HepG2 (cell line): ENCODE measurements around the gene CCT6A. TPM values are rescaled to one million over a fixed set of nuclear protein-coding genes. Genes with fewer than 3 reads are reported as not detected.

Experiments used
- ARID3A ChIP-seq: IDR thresholded peaks from 2 replicates; pipeline ENCODE4 v1.6.1; 2012; ENCODE audit warnings: low read depth, low read length, improper control_type of control experiment
- ATF4 ChIP-seq, 2 experiments: fragments of 450-650 bp in 1 of 2; sonication (generic) in 1 of 2; formaldehyde crosslinking; IDR thresholded peaks; 2 replicates each; pipeline versions ENCODE4 v1.5.0 to v1.8.0; 2020 to 2022; ENCODE audit warnings: mild to moderate bottlenecking in 1 of 2, missing genetic modification reagents in 1 of 2
- ATRX ChIP-seq: sonication (generic); formaldehyde crosslinking; IDR thresholded peaks from 2 replicates; pipeline ENCODE4 v1.4.0; 2020; ENCODE audit warnings: missing genetic modification reagents, borderline replicate concordance
- FOXJ3 ChIP-seq: sonication (generic); formaldehyde crosslinking; IDR thresholded peaks from 2 replicates; pipeline ENCODE4 v1.4.0; 2020; ENCODE audit warnings: missing genetic modification reagents, mild to moderate bottlenecking, borderline replicate concordance
- IKZF4 ChIP-seq: sonication (generic); formaldehyde crosslinking; IDR thresholded peaks from 2 replicates; pipeline ENCODE4 v1.5.1; 2020; ENCODE audit warnings: borderline replicate concordance, mild to moderate bottlenecking, low read depth, missing genetic modification reagents; ENCODE audit errors: not compliant biosample characterization
- IKZF5 ChIP-seq: IDR thresholded peaks from 2 replicates; pipeline ENCODE4 v1.6.1; 2018; ENCODE audit warnings: missing genetic modification reagents, mild to moderate bottlenecking, missing compliant biosample characterization
- KAT7 ChIP-seq: IDR thresholded peaks from 2 replicates; pipeline ENCODE4 v1.6.1; 2018; ENCODE audit warnings: borderline replicate concordance, missing compliant biosample characterization
- KLF13 ChIP-seq: sonication (generic); formaldehyde crosslinking; IDR thresholded peaks from 2 replicates; pipeline ENCODE4 v1.4.0; 2020; ENCODE audit warnings: mild to moderate bottlenecking, missing genetic modification reagents
- MTF2 ChIP-seq: sonication (generic); formaldehyde crosslinking; IDR thresholded peaks from 2 replicates; pipeline ENCODE4 v1.5.0; 2020; ENCODE audit warnings: missing genetic modification reagents, borderline replicate concordance
- NCOA1 ChIP-seq: sonication (generic); formaldehyde crosslinking; IDR thresholded peaks from 2 replicates; pipeline ENCODE4 v1.9.0; 2021; ENCODE audit warnings: missing genetic modification reagents
- POLR2G ChIP-seq: fragments of 200-400 bp; formaldehyde crosslinking; IDR thresholded peaks from 2 replicates; pipeline ENCODE4 v1.6.1; 2018; ENCODE audit warnings: mild to moderate bottlenecking, low read depth, low read length, moderate library complexity
- TCF7L2 ChIP-seq: IDR thresholded peaks from 2 replicates; pipeline ENCODE4 v1.6.1; 2011; ENCODE audit warnings: mild to moderate bottlenecking, low read depth, low read length, moderate library complexity
- TERF1 ChIP-seq: sonication (generic); formaldehyde crosslinking; IDR thresholded peaks from 2 replicates; pipeline ENCODE4 v1.8.0; 2022; ENCODE audit warnings: mild to moderate bottlenecking, missing genetic modification reagents, moderate library complexity
- XBP1 ChIP-seq: sonication (generic); formaldehyde crosslinking; IDR thresholded peaks from 2 replicates; pipeline ENCODE4 v1.5.0; 2020; ENCODE audit warnings: missing genetic modification reagents
- ZBTB26 ChIP-seq: IDR thresholded peaks from 2 replicates; pipeline ENCODE4 v1.6.1; 2016; ENCODE audit warnings: missing compliant biosample characterization, missing genetic modification reagents, borderline replicate concordance
- ZNF205 ChIP-seq: IDR thresholded peaks from 2 replicates; pipeline ENCODE4 v1.6.1; 2018; ENCODE audit warnings: missing biosample characterization, missing genetic modification reagents
- ZNF232 ChIP-seq: sonication (generic); formaldehyde crosslinking; IDR thresholded peaks from 2 replicates; pipeline ENCODE4 v1.4.0; 2020; ENCODE audit warnings: missing genetic modification reagents, borderline replicate concordance
- ZNF503 ChIP-seq: sonication (generic); formaldehyde crosslinking; IDR thresholded peaks from 2 replicates; pipeline ENCODE4 v1.4.0; 2020; ENCODE audit warnings: missing genetic modification reagents
- ZNF740 ChIP-seq: sonication (generic); formaldehyde crosslinking; IDR thresholded peaks from 2 replicates; pipeline ENCODE4 v1.4.0; 2020; ENCODE audit warnings: missing genetic modification reagents
- ZNF768 ChIP-seq: sonication (generic); formaldehyde crosslinking; IDR thresholded peaks from 2 replicates; pipeline ENCODE4 v1.4.0; 2020; ENCODE audit warnings: missing genetic modification reagents
- ZNF773 ChIP-seq: sonication (generic); formaldehyde crosslinking; IDR thresholded peaks from 2 replicates; pipeline ENCODE4 v1.4.0; 2020; ENCODE audit warnings: missing genetic modification reagents, borderline replicate concordance
- ZNF777 ChIP-seq: sonication (generic); formaldehyde crosslinking; IDR thresholded peaks from 2 replicates; pipeline ENCODE4 v1.4.0; 2020; ENCODE audit warnings: missing genetic modification reagents
- polyA plus RNA-seq, 8 experiments: library from polyadenylated mRNA; depleted of rRNA in 3 of 8; stranded (reverse) in 7 of 8; unstranded in 1 of 8; fragments of >200 nt; fragmentation: Illumina TruSeq in 4 of 8; extraction: Trizol in 4 of 8; gene quantifications; 2 replicates each; pipeline versions ENCODE4 v1.2.1 to v1.2.3, GENCODE V29; 2011 to 2016; ENCODE audit warnings: low read depth in 4 of 8, missing spikeins in 1 of 8, mixed read lengths in 1 of 8; ENCODE audit not compliant: insufficient read depth in 1 of 8
- total RNA-seq, 5 experiments: library from RNA; depleted of rRNA; stranded (reverse); fragments of >200 nt; fragmentation: Illumina TruSeq; extraction: Trizol; gene quantifications; 2 replicates each; pipeline ENCODE4 v1.2.3, GENCODE V29; 2016; ENCODE audit warnings: low read depth in 1 of 5

CCT6A gene
- total and polyA plus RNA-seq, 2 of the 13 experiments (the other 11 are each of a cell fraction or from before 2014, with no cell fraction given): 219 to 292 TPM

- TF ChIP-seq POLR2G (no peak), ZNF777 (CRISPR knock-in tag) (no peak), ZNF503 (CRISPR knock-in tag) (no peak), ATRX (no peak), FOXJ3 (peak; percentile 62; the same call in 1 of the 2 replicates), ZNF768 (CRISPR knock-in tag) (no peak), NCOA1 (peak; percentile 82; the same call in 1 of the 2 replicates), ZNF773 (CRISPR knock-in tag) (0 out of 2 replicates have a peak, but pooled peaks have one; percentile 29), KLF13 (CRISPR knock-in tag) (peak; percentile 63; the same call in 1 of the 2 replicates), TCF7L2 (no peak), ARID3A (no peak), TERF1 (CRISPR knock-in tag) (no peak; the same call in 1 of the 2 replicates), ZNF205 (CRISPR knock-in tag) (no peak), IKZF4 (peak; percentile 47), MTF2 (CRISPR knock-in tag) (0 out of 2 replicates have a peak, but pooled peaks have one; percentile 65), IKZF5 (no peak), ZNF232 (peak; percentile 36; the same call in 1 of the 2 replicates), ATF4 (CRISPR knock-in tag; IDR thresholded peaks at IDR 0.05) (no peak), ZNF740 (CRISPR knock-in tag) (0 out of 2 replicates have a peak, but pooled peaks have one; percentile 33), XBP1 (CRISPR knock-in tag) (0 out of 2 replicates have a peak, but pooled peaks have one; percentile 43), ZBTB26 (CRISPR knock-in tag) (0 out of 2 replicates have a peak, but pooled peaks have one; percentile 4), KAT7 (CRISPR knock-in tag) (no peak)
These were observed 569 bp upstream of the CCT6A start (continued) for GRCh38 chr7:56051053-56051338.
